Measurements from ENCODE around the gene GNB1L. TPM values are rescaled to one million over a fixed set of nuclear protein-coding genes. Genes with fewer than 3 reads are reported as not detected.
"Not testable (repeated sequence)": the region's sequence is repeated elsewhere in the genome, so short reads cannot be mapped to it uniquely, and the experiment has no call there.

Gene GNB1L
- total and polyA plus RNA-seq, 4 donors = 4.5 to 9.3 (median 6.7) TPM

- peak overlapping the region in 1 of 2 donors; percentile 28 for H3K27ac ChIP-seq (ENCODE audit: low read depth in 1 of 2, low read length in 1 of 2)
- no peaks in the 10 kb centered on the region for H3K9me3 ChIP-seq (ENCODE audit: control insufficient read depth in 4 of 4, insufficient read depth in 3 of 4, low read length in 3 of 4)
- WGBS, 2 donors = 81 to 84% methylated on average over 15 of the region's 15 CpGs
- DNase-seq (peak in 1 of 3 donors; percentile 9), ATAC-seq (ENCODE audit: insufficient read depth, low FRiP score) (no peak)
- peaks cover 0 to 26% (median 0%) of the 10 kb centered on the region in 5 donors for H3K4me1 ChIP-seq (ENCODE audit: control insufficient read depth in 5 of 5, insufficient read depth in 5 of 5, low read length in 5 of 5)
- no peak overlapping the region for H3K9ac ChIP-seq (ENCODE audit: insufficient read depth in 1 of 2, low read length in 2 of 2)
- H3K4me3 ChIP-seq = no peak overlapping the region
- H3K27me3 ChIP-seq (ENCODE audit: control insufficient read depth in 3 of 3, insufficient read depth in 3 of 3, low read length in 2 of 3) = no peaks in the 10 kb centered on the region
- H3K36me3 ChIP-seq (ENCODE audit: control insufficient read depth in 4 of 4, insufficient read depth in 4 of 4, low read length in 4 of 4) = no peaks in the 10 kb centered on the region
- TF ChIP-seq CTCF (IDR thresholded peaks at IDR 0.05; ENCODE audit: control extremely low read depth, extremely low read depth) = no peak
Observed at GRCh38 chr22:19885841-19886592, 31.3 kb upstream of the GNB1L start.

GRCh38 chr22:19884954-19885751 lies 30.5 kb upstream of the GNB1L start:
- peaks cover 0 to 30% (median 3%) of the 10 kb centered on the region in 5 donors for H3K4me1 ChIP-seq (ENCODE audit: control insufficient read depth in 5 of 5, insufficient read depth in 5 of 5, low read length in 5 of 5)
- ATAC-seq (ENCODE audit: insufficient read depth, low FRiP score) (no peak), DNase-seq (peak in 1 of 3 donors; percentile 10)
- 93 to 95% methylated on average over 25 to 26 of the region's 26 CpGs for WGBS, 2 donors
- no peaks in the 10 kb centered on the region for H3K9me3 ChIP-seq (ENCODE audit: control insufficient read depth in 4 of 4, insufficient read depth in 3 of 4, low read length in 3 of 4)
- no peaks in the 10 kb centered on the region for H3K27me3 ChIP-seq (ENCODE audit: control insufficient read depth in 3 of 3, insufficient read depth in 3 of 3, low read length in 2 of 3)
- no peak overlapping the region for H3K9ac ChIP-seq (ENCODE audit: insufficient read depth in 1 of 2, low read length in 2 of 2)
- TF ChIP-seq CTCF (IDR thresholded peaks at IDR 0.05; ENCODE audit: control extremely low read depth, extremely low read depth) = no peak
- H3K4me3 ChIP-seq = no peak overlapping the region
- no peaks in the 10 kb centered on the region for H3K36me3 ChIP-seq (ENCODE audit: control insufficient read depth in 4 of 4, insufficient read depth in 4 of 4, low read length in 4 of 4)
- no peak overlapping the region for H3K27ac ChIP-seq (ENCODE audit: low read depth in 1 of 2, low read length in 1 of 2)

- 88 to 96% methylated on average over 15 of the region's 15 CpGs for WGBS, 2 donors
- Histone ChIP-seq H3K27ac (ENCODE audit: low read depth in 1 of 2, low read length in 1 of 2) (no peak overlapping the region), H3K36me3 (ENCODE audit: control insufficient read depth in 4 of 4, insufficient read depth in 4 of 4, low read length in 4 of 4) (no peaks in the 10 kb centered on the region), H3K4me3 (no peak overlapping the region), H3K27me3 (ENCODE audit: control insufficient read depth in 3 of 3, insufficient read depth in 3 of 3, low read length in 2 of 3) (no peaks in the 10 kb centered on the region), H3K4me1 (ENCODE audit: control insufficient read depth in 5 of 5, insufficient read depth in 5 of 5, low read length in 5 of 5) (peaks cover 0 to 30% (median 4%) of the 10 kb centered on the region in 5 donors), H3K9ac (ENCODE audit: insufficient read depth in 1 of 2, low read length in 2 of 2) (no peak overlapping the region), H3K9me3 (ENCODE audit: control insufficient read depth in 4 of 4, insufficient read depth in 3 of 4, low read length in 3 of 4) (no peaks in the 10 kb centered on the region)
- TF ChIP-seq CTCF (IDR thresholded peaks at IDR 0.05; ENCODE audit: control extremely low read depth, extremely low read depth) = no peak
- no peak for ATAC-seq (ENCODE audit: insufficient read depth, low FRiP score)
- DNase-seq = peak in 1 of 3 donors; percentile 11
Observed at GRCh38 chr22:19884161-19884953, 29.7 kb upstream of the GNB1L start.

GRCh38 chr22:19883446-19883845 lies 28.8 kb upstream of the GNB1L start:
- not testable (repeated sequence) for ATAC-seq (ENCODE audit: insufficient read depth, low FRiP score); H3K36me3 ChIP-seq (ENCODE audit: control insufficient read depth in 4 of 4, insufficient read depth in 4 of 4, low read length in 4 of 4); H3K9me3 ChIP-seq (ENCODE audit: control insufficient read depth in 4 of 4, insufficient read depth in 3 of 4, low read length in 3 of 4); H3K9ac ChIP-seq (ENCODE audit: insufficient read depth in 1 of 2, low read length in 2 of 2); DNase-seq; H3K4me3 ChIP-seq; H3K27ac ChIP-seq (ENCODE audit: low read depth in 1 of 2, low read length in 1 of 2); H3K27me3 ChIP-seq (ENCODE audit: control insufficient read depth in 3 of 3, insufficient read depth in 3 of 3, low read length in 2 of 3)
- 93 to 97% methylated on average over 8 of the region's 8 CpGs for WGBS, 2 donors
- H3K4me1 ChIP-seq (ENCODE audit: control insufficient read depth in 5 of 5, insufficient read depth in 5 of 5, low read length in 5 of 5) = peaks cover 0 to 30% (median 4%) of the 10 kb centered on the region in 5 donors
